Nephron progenitor cell (in vitro differentiated cells): ENCODE results near the gene PCA3.

Experiments used
- DNase-seq: peaks from one replicate; pipeline ENCODE4 v3.0.0; 2021
- H3K27ac Mint-ChIP-seq: 2 replicates; pipeline ENCODE4 v1.8.0; 2021; ENCODE audit warnings: mild to moderate bottlenecking, moderate library complexity, mixed read lengths
- H3K27me3 Mint-ChIP-seq: 2 replicates; pipeline ENCODE4 v1.8.0; 2021; ENCODE audit warnings: mild to moderate bottlenecking, low read depth, mixed read lengths; ENCODE audit not compliant: poor library complexity
- H3K36me3 Mint-ChIP-seq: 2 replicates; pipeline ENCODE4 v1.8.0; 2021; ENCODE audit warnings: low read depth, mixed read lengths
- H3K4me1 Mint-ChIP-seq: 2 replicates; pipeline ENCODE4 v1.8.0; 2021; ENCODE audit warnings: mixed read lengths
- H3K4me3 Mint-ChIP-seq: 2 replicates; pipeline ENCODE4 v1.8.0; 2021; ENCODE audit warnings: mild to moderate bottlenecking, moderate library complexity, mixed read lengths
- H3K9me3 Mint-ChIP-seq: 2 replicates; pipeline ENCODE4 v1.8.0; 2021; ENCODE audit warnings: mild to moderate bottlenecking, moderate library complexity, mixed read lengths
- TF ChIP-seq, protein P1 (sequence below): fragments of 200-600 bp; sonication (generic); IDR thresholded peaks from 2 replicates; pipeline ENCODE4 v1.5.0; 2021; ENCODE audit warnings: antibody characterized with exemption

The PCA3 gene

DNA sequence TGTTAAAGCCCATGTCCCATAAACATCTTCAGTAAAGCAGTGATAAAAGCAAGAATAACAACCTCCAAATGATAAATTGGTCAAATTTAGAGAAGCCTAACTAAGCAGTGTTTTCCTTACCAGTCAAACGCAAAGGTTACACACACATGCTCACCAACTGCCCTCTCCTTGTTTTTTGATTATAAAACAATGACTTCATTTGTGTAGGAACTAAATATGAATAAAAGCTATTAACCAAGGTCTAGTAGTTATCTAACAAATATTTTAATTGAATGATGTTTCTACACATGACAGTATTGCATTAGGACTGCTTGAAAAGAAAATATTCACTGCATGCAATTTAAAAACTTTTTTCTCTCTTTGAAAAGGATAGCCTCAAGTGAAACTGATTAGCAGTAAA, 36.7 kb downstream of the PCA3 start:
- TF ChIP-seq, protein P1, sequence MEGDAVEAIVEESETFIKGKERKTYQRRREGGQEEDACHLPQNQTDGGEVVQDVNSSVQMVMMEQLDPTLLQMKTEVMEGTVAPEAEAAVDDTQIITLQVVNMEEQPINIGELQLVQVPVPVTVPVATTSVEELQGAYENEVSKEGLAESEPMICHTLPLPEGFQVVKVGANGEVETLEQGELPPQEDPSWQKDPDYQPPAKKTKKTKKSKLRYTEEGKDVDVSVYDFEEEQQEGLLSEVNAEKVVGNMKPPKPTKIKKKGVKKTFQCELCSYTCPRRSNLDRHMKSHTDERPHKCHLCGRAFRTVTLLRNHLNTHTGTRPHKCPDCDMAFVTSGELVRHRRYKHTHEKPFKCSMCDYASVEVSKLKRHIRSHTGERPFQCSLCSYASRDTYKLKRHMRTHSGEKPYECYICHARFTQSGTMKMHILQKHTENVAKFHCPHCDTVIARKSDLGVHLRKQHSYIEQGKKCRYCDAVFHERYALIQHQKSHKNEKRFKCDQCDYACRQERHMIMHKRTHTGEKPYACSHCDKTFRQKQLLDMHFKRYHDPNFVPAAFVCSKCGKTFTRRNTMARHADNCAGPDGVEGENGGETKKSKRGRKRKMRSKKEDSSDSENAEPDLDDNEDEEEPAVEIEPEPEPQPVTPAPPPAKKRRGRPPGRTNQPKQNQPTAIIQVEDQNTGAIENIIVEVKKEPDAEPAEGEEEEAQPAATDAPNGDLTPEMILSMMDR = no peak
- Mint-ChIP-seq H3K4me3 (no peak overlapping the region), H3K27me3 (no peaks in the 10 kb centered on the region), H3K36me3 (no peaks in the 10 kb centered on the region), H3K27ac (no peak overlapping the region), H3K9me3 (no peaks in the 10 kb centered on the region), H3K4me1 (peaks cover 22% of the 10 kb centered on the region)
- no peak for DNase-seq

DNA sequence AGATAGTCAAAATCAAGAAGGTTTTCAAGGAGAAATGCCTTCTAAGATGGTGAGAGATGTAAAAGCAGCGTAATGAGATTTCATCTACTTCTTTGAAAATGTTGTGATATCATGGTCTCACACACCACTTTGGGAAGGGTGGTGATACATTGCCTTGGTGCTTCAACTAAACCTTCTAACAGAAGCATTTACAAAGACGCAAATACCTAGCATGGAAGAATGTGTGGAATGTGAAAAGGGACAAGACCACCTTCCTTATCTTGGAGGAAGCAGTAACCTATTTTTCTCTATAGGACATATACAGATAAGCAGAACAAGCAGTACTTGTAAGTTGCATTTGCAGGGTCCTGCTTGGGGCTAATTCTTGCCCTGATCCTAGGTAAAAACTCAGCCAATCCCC, 38.8 kb downstream of the PCA3 start:
- no peak for DNase-seq
- TF ChIP-seq, protein P1 = no peak
- Mint-ChIP-seq H3K27me3 (peaks cover 6% of the 10 kb centered on the region), H3K4me1 (peaks cover 22% of the 10 kb centered on the region), H3K4me3 (no peak overlapping the region), H3K9me3 (no peaks in the 10 kb centered on the region), H3K36me3 (no peaks in the 10 kb centered on the region), H3K27ac (no peak overlapping the region)

DNA sequence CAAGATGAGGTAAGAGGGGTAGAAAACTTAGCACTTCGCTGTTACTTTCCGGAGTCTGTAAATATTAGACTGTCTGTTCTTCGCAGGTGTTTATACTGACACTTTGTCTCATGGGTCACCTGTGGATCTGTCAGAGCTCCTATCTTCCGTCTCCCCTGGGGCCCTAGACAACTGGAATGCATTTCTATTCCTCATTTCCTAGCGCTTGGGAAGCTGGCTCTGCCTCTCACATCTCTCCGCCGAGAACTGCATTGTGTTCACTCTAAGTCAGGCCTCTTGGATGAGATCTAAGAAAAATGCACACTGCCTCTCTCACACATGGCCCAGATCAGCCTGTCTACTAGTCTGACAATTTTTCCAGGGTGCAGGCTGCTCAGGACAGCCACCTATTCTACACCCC, 39.5 kb downstream of the PCA3 start:
- Mint-ChIP-seq H3K27ac (peak overlapping the region; percentile 36), H3K4me1 (peaks cover 22% of the 10 kb centered on the region), H3K27me3 (peaks cover 11% of the 10 kb centered on the region), H3K36me3 (no peaks in the 10 kb centered on the region), H3K4me3 (no peak overlapping the region), H3K9me3 (no peaks in the 10 kb centered on the region)
- TF ChIP-seq, protein P1 = no peak
- DNase-seq = no peak

DNA sequence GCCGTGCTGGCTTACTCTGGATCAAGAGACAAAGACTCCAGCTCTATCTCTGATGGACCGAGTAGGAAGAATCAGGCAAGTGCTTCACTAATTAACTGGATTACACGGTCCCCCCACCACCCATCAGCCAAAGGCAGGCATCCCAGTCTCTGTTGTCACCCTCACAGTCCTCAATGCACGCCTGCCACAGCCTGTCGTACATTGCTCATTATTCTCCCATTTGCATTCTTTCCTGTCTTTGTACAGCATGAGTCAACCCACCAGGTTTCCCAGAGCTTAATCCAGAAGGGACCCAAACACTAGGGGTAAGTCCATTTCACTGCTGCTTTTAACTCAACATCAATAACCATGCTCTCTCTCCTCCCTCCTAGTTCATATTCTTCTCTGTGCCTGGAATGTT, 44.4 kb downstream of the PCA3 start:
- H3K4me3 Mint-ChIP-seq = no peak overlapping the region
- no peak for DNase-seq
- H3K9me3 Mint-ChIP-seq = no peaks in the 10 kb centered on the region
- peaks cover 12% of the 10 kb centered on the region for H3K27me3 Mint-ChIP-seq
- peaks cover 16% of the 10 kb centered on the region for H3K4me1 Mint-ChIP-seq
- no peaks in the 10 kb centered on the region for H3K36me3 Mint-ChIP-seq
- no peak overlapping the region for H3K27ac Mint-ChIP-seq
- TF ChIP-seq, protein P1 = no peak

DNA sequence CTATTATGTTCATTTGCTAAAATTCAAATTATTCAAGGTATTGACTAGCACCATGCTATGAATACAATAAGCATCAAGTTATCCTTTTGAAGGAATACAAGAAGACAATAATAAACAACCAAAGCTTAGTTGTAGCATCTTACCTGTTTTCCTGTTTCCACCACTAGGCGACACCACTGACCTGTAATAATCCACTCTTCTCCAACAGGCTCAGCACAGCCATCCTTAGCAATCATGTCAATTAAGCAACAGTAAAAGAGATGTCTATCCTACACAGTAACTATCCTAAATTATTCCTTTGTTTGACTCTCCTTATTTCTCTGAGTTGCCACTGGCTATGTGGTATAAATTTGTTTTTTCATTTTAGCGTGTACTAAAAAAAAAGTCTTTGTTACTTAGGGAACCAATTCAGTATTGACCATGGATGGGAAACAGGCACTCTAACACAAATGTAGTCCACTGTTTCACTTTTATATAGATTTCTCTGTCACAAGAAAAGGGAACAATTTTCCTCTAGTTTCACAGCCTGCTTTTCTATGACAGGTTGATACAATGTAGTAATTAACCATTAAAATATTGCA, 46.2 kb downstream of the PCA3 start:
- TF ChIP-seq, protein P1 = peak; percentile 88
- Mint-ChIP-seq H3K4me1 (no peaks in the 10 kb centered on the region), H3K4me3 (no peak overlapping the region), H3K9me3 (no peaks in the 10 kb centered on the region), H3K36me3 (no peaks in the 10 kb centered on the region), H3K27ac (no peak overlapping the region), H3K27me3 (peaks cover 15% of the 10 kb centered on the region)
- DNase-seq = peak; percentile 60

DNA sequence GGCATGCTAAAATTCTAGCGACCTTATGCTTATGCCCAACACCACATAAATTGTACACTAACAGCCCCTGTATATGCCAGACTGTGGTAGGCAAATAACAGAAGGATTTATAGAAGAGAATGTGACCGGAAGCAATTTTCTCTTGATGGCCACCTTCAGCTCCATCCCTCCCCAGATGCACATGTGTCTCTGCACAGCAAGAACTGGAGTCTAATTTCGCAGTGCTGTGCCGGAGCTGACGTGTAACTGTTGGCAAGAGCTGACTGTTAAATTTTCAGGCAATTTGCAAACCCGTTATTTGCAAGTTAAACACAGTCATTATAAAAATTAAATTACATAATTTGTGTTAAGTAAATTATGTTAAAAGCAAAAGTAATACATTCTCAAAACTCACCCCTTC, 48.4 kb downstream of the PCA3 start:
- Mint-ChIP-seq H3K9me3 (no peaks in the 10 kb centered on the region), H3K27ac (no peak overlapping the region), H3K4me3 (no peak overlapping the region), H3K27me3 (peaks cover 9% of the 10 kb centered on the region), H3K36me3 (no peaks in the 10 kb centered on the region), H3K4me1 (no peaks in the 10 kb centered on the region)
- DNase-seq = no peak
- TF ChIP-seq, protein P1 = no peak
